ENCODE measurements around the gene XYLT1.

XYLT1 gene

DNA sequence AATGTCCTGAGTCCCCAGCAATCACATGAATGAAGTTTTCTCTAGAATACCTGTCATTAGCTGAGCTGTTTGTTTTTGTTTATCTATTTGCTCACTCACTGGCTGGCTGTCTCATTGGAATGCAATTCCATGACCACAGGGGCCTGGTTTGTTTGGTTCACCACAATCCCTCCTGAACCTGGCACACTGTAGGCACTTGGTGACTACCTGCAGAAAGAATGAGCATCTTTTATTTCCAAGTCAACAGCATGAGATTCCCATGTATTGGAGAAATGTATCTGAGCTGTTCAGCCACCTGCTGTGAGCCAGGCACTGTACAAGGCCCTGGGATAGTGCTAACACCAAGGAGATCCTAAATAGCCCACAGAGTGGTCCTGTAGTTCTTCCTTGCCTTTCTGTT is 345.1 kb downstream of the XYLT1 start:
- no peak for TF ChIP-seq TEAD4 (IDR thresholded peaks at IDR 0.05)

DNA sequence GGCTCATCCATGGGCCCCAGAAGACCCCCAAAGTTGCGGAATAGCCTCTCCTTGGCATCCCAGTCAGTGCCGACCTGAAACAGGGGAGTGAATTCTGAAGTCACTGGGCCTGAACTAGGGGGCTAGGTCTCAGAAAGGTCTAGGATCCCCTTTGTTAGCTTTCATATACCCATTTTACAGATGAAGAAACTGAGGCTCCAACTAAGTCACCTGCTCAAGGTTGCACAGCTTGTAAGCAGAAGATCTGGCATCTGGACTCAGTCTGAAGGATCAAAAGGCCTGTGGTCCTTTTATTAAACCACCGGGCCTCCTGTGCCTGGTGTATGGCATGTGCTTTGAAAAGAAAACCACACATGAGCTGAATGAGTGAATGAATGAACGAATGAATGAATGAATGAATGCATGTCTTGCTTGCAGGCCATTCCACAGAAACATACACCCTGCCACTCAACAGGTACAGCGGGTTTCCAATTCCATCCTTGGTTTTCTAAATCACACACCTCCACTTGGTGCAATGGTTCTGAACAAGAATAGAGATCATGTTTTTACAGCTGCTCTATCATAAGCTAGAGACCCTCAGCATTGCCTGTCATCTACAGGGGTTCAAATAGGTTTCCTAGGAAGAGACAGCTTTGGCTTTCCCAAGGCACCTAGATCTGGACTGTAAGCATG is 352.7 kb downstream of the XYLT1 start:
- TF ChIP-seq EGR1 (IDR thresholded peaks at IDR 0.05) = no peak
- no peak for TF ChIP-seq ZBTB7A (IDR thresholded peaks at IDR 0.05; ENCODE audit: low read depth)
- TF ChIP-seq, protein P1, sequence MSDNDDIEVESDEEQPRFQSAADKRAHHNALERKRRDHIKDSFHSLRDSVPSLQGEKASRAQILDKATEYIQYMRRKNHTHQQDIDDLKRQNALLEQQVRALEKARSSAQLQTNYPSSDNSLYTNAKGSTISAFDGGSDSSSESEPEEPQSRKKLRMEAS (IDR thresholded peaks at IDR 0.05) = no peak
- TF ChIP-seq CREB1 (IDR thresholded peaks at IDR 0.05; ENCODE audit: low read depth) = no peak
- no peak for TF ChIP-seq FOXM1 (IDR thresholded peaks at IDR 0.05; ENCODE audit: borderline replicate concordance, low read depth)
- TF ChIP-seq TEAD4 (IDR thresholded peaks at IDR 0.05) = no peak
- TF ChIP-seq NFIC (IDR thresholded peaks at IDR 0.05) = no peak
- TF ChIP-seq, protein P2, sequence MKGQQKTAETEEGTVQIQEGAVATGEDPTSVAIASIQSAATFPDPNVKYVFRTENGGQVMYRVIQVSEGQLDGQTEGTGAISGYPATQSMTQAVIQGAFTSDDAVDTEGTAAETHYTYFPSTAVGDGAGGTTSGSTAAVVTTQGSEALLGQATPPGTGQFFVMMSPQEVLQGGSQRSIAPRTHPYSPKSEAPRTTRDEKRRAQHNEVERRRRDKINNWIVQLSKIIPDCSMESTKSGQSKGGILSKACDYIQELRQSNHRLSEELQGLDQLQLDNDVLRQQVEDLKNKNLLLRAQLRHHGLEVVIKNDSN (IDR thresholded peaks at IDR 0.05) = no peak
- no peak for TF ChIP-seq TCF12 (IDR thresholded peaks at IDR 0.05; ENCODE audit: low read depth)
- no peak for TF ChIP-seq YY1 (IDR thresholded peaks at IDR 0.05; ENCODE audit: low read depth)
- TF ChIP-seq RAD21 (IDR thresholded peaks at IDR 0.05; ENCODE audit: low read depth) = no peak
- TF ChIP-seq CEBPB (IDR thresholded peaks at IDR 0.05) = no peak
- no peak for TF ChIP-seq TAF1 (IDR thresholded peaks at IDR 0.05; ENCODE audit: low read depth)
- no peak for TF ChIP-seq EP300 (IDR thresholded peaks at IDR 0.05; ENCODE audit: borderline replicate concordance)
- TF ChIP-seq, protein P3, sequence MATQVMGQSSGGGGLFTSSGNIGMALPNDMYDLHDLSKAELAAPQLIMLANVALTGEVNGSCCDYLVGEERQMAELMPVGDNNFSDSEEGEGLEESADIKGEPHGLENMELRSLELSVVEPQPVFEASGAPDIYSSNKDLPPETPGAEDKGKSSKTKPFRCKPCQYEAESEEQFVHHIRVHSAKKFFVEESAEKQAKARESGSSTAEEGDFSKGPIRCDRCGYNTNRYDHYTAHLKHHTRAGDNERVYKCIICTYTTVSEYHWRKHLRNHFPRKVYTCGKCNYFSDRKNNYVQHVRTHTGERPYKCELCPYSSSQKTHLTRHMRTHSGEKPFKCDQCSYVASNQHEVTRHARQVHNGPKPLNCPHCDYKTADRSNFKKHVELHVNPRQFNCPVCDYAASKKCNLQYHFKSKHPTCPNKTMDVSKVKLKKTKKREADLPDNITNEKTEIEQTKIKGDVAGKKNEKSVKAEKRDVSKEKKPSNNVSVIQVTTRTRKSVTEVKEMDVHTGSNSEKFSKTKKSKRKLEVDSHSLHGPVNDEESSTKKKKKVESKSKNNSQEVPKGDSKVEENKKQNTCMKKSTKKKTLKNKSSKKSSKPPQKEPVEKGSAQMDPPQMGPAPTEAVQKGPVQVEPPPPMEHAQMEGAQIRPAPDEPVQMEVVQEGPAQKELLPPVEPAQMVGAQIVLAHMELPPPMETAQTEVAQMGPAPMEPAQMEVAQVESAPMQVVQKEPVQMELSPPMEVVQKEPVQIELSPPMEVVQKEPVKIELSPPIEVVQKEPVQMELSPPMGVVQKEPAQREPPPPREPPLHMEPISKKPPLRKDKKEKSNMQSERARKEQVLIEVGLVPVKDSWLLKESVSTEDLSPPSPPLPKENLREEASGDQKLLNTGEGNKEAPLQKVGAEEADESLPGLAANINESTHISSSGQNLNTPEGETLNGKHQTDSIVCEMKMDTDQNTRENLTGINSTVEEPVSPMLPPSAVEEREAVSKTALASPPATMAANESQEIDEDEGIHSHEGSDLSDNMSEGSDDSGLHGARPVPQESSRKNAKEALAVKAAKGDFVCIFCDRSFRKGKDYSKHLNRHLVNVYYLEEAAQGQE (IDR thresholded peaks at IDR 0.05; ENCODE audit: low read depth) = no peak

DNA sequence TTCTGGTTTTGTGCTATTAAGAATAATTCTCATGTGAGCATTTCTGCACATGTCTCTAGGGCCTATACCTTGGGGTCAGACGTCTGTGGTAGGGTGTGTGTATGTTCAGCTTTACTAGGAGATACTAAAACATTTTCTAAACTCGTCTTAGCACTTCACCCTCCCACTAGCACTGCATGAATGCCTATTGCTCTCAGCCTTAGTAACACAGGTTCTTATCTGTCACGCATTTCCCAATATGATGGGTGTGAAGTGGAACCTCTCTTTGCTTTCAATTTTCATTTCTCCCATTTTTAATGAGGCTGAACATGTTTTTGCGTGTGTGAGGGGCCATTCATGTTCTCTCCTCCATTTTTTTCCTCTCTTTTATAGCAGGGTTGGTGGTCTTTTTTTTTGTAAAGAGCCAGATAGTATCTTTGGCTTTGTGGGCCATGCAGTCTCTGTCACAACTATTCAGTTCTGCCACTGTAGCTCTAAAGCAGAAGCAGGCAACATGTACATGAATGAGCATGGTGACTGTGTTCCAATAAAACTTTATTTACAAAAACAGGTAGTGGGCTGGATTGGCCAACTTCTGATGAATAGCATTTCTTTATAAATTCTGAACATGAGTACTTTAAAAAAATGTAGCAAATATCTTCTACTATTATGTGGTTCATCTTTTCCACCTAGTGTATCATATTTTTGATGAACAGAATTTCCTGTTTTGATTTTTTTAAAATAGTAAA is 354.0 kb downstream of the XYLT1 start:
- no peak for TF ChIP-seq TCF12 (IDR thresholded peaks at IDR 0.05; ENCODE audit: low read depth)
- no peak for TF ChIP-seq RAD21 (IDR thresholded peaks at IDR 0.05; ENCODE audit: low read depth)
- TF ChIP-seq CREB1 (IDR thresholded peaks at IDR 0.05; ENCODE audit: low read depth) = no peak
- no peak for TF ChIP-seq ZBTB7A (IDR thresholded peaks at IDR 0.05; ENCODE audit: low read depth)
- TF ChIP-seq, protein P3 (IDR thresholded peaks at IDR 0.05; ENCODE audit: low read depth) = no peak
- TF ChIP-seq FOXM1 (IDR thresholded peaks at IDR 0.05; ENCODE audit: borderline replicate concordance, low read depth) = no peak
- TF ChIP-seq NFIC (IDR thresholded peaks at IDR 0.05) = no peak
- TF ChIP-seq, protein P1 (IDR thresholded peaks at IDR 0.05) = no peak
- TF ChIP-seq CEBPB (IDR thresholded peaks at IDR 0.05) = no peak
- no peak for TF ChIP-seq YY1 (IDR thresholded peaks at IDR 0.05; ENCODE audit: low read depth)
- TF ChIP-seq TAF1 (IDR thresholded peaks at IDR 0.05; ENCODE audit: low read depth) = no peak
- no peak for TF ChIP-seq EP300 (IDR thresholded peaks at IDR 0.05; ENCODE audit: borderline replicate concordance)
- no peak for TF ChIP-seq EGR1 (IDR thresholded peaks at IDR 0.05)
- TF ChIP-seq, protein P2 (IDR thresholded peaks at IDR 0.05) = no peak
- no peak for TF ChIP-seq TEAD4 (IDR thresholded peaks at IDR 0.05)

DNA sequence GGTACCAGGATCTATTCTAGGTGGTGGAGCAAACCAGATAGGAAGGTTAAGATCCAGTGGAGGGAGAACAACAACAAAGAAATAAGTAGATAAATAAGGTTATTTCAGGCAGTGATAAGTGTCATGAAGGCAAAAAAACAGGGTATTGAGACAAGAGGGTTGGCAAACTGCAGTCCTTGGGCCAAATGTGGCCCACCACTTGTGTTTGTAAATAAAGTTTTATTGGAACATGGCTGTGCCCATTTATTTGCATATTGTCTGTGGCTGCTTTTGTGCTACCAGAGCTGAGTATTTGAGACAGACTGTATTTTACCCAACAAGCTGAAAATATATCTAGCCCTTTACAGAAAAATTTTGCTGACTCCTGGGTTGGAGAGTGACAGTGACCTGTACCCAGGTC is 361.3 kb downstream of the XYLT1 start:
- TF ChIP-seq EGR1 (IDR thresholded peaks at IDR 0.05) (no peak), CREB1 (IDR thresholded peaks at IDR 0.05; ENCODE audit: low read depth) (no peak), RAD21 (IDR thresholded peaks at IDR 0.05; ENCODE audit: low read depth) (no peak), CEBPB (IDR thresholded peaks at IDR 0.05) (no peak), YY1 (IDR thresholded peaks at IDR 0.05; ENCODE audit: low read depth) (no peak), ZBTB7A (IDR thresholded peaks at IDR 0.05; ENCODE audit: low read depth) (no peak), NFIC (IDR thresholded peaks at IDR 0.05) (no peak), FOXM1 (IDR thresholded peaks at IDR 0.05; ENCODE audit: borderline replicate concordance, low read depth) (no peak), TAF1 (IDR thresholded peaks at IDR 0.05; ENCODE audit: low read depth) (no peak), EP300 (IDR thresholded peaks at IDR 0.05; ENCODE audit: borderline replicate concordance) (no peak), TCF12 (IDR thresholded peaks at IDR 0.05; ENCODE audit: low read depth) (no peak), TEAD4 (IDR thresholded peaks at IDR 0.05) (no peak)
- TF ChIP-seq, protein P3 (IDR thresholded peaks at IDR 0.05; ENCODE audit: low read depth) = no peak
- TF ChIP-seq, protein P1 (IDR thresholded peaks at IDR 0.05) = no peak
- TF ChIP-seq, protein P2 (IDR thresholded peaks at IDR 0.05) = no peak

Data from Ishikawa (cell line).